Posterior vena cava (tissue), 2 donors: ENCODE measurements around the gene IL22RA2. TPM values are rescaled to one million over a fixed set of nuclear protein-coding genes. Genes with fewer than 3 reads are reported as not detected.

Experiments used
- DNase-seq: peaks from one replicate; pipeline ENCODE4 v3.0.0-alpha.2; 2020; ENCODE audit warnings: low spot score
- intact Hi-C, 2 donors: fragments of 100-400 bp; cut with DNase I; formaldehyde crosslinking; loops; one replicate each; pipeline versions ENCODE4 v1.14.1 to v1.14.2; 2022 to 2023
- total RNA-seq, 2 donors: library from RNA; stranded (reverse); fragmentation: NEBNext Ultra II Directional; extraction: Animal tissue kit (Norgen Biotek cat#: 25700); gene quantifications; one replicate each; pipeline ENCODE4 v1.2.1, GENCODE V29; 2021
- donor health status: DM: yes; HTN: yes; CAD: no.
- donor health status: DM: yes; HTN: yes; CAD: no.

IL22RA2 gene
- total RNA-seq, 2 donors from 2014 or later: not detected

DNA sequence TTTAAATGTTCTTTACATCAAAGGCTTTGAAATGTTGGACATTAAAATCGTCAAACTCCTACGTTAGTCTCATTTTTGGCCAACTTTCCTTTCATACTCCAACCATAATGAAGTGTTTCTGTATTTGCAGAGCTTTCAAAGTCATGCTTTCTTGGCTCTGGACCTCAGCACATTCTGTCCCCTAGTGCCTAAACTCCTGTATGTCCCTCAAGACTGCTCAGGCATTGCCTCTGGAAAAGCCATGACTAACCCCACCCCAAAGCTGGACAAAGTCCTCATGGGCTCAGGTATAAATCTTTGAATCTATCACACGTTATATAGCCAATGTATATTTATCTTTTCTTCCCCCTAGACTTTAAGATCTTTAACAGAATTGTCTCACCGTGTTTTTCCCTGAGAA is 26.8 kb upstream of the IL22RA2 start:
- intact Hi-C loops: no loop called here
- DNase-seq: no peak

DNA sequence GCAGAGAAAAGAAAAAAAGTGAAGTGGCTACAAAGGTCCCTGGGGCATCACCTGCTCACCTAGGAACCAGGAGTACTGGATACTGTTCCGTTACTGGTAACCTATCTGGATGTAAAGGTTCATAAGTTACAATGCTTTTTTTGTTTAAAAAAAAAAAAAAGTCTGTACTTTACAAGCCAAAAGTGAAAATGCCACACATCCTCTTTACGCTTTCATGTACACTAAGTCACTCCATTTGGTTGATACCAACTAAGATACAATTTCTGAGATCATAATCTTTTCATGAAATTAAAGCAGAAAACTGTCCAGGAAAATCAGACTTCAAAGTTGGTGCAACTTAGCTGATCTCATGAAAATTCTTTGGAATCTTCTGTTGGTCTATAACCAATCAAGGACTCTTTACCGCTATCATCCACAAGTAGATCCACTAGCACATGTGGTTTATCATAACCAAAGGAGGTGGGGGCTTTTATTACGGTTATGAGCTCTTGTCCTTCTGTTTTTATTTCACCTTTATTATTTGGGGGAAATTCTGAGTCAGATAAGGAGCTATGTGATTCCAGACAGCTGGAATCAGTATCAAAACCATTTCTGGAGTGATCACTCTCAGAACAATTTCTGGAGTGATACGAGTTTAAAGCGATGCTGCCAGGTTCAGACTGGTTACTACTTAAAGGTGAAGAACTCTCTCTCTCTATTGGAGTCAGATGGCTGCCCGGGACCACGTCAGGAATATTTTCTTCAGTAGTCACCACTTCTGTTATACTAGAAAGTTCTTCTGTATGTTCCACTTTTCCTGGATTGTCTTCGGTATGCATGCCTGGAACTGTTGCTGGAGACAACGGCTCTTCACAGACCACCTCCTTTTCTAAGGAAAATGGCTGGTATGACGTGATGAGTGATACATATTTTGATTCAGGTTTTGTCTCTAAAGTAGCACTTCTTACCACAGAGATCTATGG is 24.5 kb upstream of the IL22RA2 start:
- no peak for DNase-seq
- intact Hi-C loops: no loop called here

- DNase-seq: no peak
- intact Hi-C loops: no loop called here
Measured at GRCh38 chr6:137193256-137194070, 20.0 kb upstream of the IL22RA2 start.

GRCh38 chr6:137192821-137193220 is 19.4 kb upstream of the IL22RA2 start:
- intact Hi-C loops: no loop called here
- DNase-seq: no peak

- DNase-seq: no peak
- intact Hi-C loops: no loop called here
Measured at GRCh38 chr6:137191670-137192069, 18.2 kb upstream of the IL22RA2 start.

DNA sequence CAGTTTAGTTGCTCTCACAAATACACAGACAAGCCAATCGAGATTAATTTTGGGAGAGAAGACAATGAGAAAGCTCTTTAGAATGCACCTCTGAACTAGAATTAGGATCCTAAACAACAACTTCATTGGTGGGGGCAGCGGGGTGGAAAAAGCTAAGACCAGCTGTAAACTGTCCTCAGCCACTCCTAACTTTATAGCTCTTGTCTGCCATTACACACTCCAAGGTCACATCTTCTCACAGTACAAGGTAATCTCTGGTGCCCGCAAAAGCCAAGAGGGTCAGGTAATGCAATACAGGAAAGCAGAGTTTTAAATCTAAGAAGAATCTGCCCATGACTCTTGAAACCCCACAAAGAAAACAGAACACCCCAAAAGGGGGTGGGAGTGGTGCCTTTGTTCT is 17.8 kb upstream of the IL22RA2 start:
- intact Hi-C loops: no loop called here
- no peak for DNase-seq

DNA sequence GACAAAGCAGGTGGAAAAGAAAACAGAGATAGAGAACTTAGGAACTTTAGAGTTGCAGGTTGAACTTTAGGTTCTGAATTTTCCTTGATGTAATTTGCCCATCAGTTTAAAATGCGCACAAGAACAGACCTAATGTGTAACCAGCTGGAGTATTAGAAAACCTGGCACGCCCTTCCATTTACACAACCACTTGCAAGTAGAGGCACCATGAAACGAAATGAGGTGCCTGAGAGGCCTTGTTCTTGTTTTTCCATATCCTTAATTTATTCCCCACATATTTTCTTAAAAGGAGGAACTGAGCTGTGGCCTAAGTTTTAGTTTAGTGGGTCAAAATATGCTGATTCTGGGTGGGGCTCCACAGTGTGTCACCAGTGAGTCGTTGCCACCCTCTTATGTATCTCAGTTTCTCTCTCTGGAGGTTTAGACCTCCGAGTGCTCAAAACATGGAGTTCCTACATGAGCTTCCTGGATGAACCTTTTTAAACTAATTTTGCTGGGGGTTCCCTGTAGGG is 17.2 kb upstream of the IL22RA2 start:
- intact Hi-C loops: no loop called here
- no peak for DNase-seq

DNA sequence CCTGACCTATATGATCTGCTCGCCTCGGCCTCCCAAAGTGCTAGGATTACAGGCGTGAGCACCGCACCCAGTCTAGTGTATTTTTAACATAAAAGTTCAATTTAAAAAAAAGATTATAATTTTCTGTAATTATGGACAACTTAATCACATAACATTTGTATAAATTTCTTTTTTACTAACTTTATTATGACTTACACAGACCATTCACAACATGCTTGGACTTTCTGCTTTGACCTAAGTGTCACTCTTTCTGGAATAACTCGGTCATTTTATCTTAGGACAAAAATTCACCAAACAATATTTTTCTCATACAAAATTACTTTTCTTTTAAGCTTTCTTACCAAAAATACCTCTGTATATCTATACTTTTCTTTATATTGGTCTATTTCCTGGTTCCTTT is 15.4 kb upstream of the IL22RA2 start:
- intact Hi-C loops: no loop called here
- DNase-seq: no peak

DNA sequence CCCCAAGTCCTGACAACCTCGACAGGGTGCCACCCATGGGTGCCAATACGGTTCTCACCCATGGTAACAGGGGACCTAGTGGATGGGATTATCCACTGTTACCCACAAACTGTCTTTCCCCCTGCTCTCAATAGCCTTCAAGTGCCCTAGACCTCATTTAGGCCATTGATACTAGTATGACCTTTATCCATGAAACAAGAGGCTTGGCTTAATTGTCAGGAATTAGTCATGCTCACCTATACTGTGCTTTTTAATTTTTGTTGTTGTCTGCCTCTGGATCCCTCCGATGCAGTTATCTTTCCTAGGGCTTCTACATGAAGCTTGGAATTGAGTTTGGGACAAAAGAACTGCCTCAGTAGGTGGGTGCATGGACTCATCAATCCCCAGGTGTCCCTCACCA is 11.8 kb upstream of the IL22RA2 start:
- intact Hi-C loops: no loop called here

GRCh38 chr6:137182654-137183073 is 9.2 kb upstream of the IL22RA2 start:
- DNase-seq: no peak
- intact Hi-C loops: no loop called here

More for the DNA sequence above, 11.8 kb upstream of the IL22RA2 start:
- no peak for DNase-seq

GRCh38 chr6:137181891-137182653 is 8.6 kb upstream of the IL22RA2 start:
- DNase-seq: no peak
- intact Hi-C loops: no loop called here

- DNase-seq: no peak
- intact Hi-C loops: no loop called here
Measured at GRCh38 chr6:137177611-137178010, 4.2 kb upstream of the IL22RA2 start.

GRCh38 chr6:137176729-137177128 is 3.3 kb upstream of the IL22RA2 start:
- intact Hi-C loops: no loop called here
- no peak for DNase-seq

DNA sequence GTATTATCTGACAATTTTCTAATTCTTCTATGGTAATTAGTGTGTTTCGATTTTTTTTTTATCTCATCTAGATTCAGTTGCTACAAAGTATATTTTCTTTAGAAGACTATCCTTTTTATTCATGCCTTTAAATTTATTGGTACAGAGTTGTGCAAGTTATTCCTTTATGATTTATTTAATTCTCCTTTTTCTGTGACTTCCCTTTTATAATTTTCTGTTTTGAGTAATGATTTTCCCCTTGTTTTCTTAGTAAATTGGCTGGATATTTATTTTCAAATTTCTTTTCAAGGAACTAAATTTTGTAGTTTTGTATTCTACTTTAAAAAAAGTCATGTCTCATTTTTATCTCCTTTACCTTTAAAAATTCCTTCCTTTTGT is 2.4 kb upstream of the IL22RA2 start:
- no peak for DNase-seq
- intact Hi-C loops: no loop called here

GRCh38 chr6:137175157-137175867 is 1.9 kb upstream of the IL22RA2 start:
- no peak for DNase-seq
- intact Hi-C loops: no loop called here

- intact Hi-C loops: no loop called here
- no peak for DNase-seq
Measured at GRCh38 chr6:137172734-137173431, 561 bp downstream of the IL22RA2 start.

- DNase-seq: no peak
- intact Hi-C loops: no loop called here
Measured at GRCh38 chr6:137171824-137172733, 1.4 kb downstream of the IL22RA2 start.
